ENCODE measurements around the gene PMEPA1.

GRCh38 chr20:57723816-57724215 is 14.0 kb upstream of the PMEPA1 start:
- TF ChIP-seq RELA (IDR thresholded peaks at IDR 0.05; ENCODE audit: borderline replicate concordance, partially characterized antibody) (no peak), NFIC (IDR thresholded peaks at IDR 0.05; ENCODE audit: low read depth, low read length) (no peak)
- TF ChIP-seq, protein P1, sequence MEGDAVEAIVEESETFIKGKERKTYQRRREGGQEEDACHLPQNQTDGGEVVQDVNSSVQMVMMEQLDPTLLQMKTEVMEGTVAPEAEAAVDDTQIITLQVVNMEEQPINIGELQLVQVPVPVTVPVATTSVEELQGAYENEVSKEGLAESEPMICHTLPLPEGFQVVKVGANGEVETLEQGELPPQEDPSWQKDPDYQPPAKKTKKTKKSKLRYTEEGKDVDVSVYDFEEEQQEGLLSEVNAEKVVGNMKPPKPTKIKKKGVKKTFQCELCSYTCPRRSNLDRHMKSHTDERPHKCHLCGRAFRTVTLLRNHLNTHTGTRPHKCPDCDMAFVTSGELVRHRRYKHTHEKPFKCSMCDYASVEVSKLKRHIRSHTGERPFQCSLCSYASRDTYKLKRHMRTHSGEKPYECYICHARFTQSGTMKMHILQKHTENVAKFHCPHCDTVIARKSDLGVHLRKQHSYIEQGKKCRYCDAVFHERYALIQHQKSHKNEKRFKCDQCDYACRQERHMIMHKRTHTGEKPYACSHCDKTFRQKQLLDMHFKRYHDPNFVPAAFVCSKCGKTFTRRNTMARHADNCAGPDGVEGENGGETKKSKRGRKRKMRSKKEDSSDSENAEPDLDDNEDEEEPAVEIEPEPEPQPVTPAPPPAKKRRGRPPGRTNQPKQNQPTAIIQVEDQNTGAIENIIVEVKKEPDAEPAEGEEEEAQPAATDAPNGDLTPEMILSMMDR (IDR thresholded peaks at IDR 0.05 in 2 of 3, conservative IDR thresholded peaks at IDR 0.05 in 1 of 3; ENCODE audit: control insufficient read depth in 2 of 3, extremely low read depth in 1 of 3, insufficient read depth in 1 of 3, low read depth in 3 of 3, low read length in 3 of 3): no peak
